CD4-positive, alpha-beta T cell (primary cell): ENCODE data around the gene CHCHD5. TPM values are rescaled to one million over a fixed set of nuclear protein-coding genes. Genes with fewer than 3 reads are reported as not detected.

Experiments used
- ATAC-seq: fragments of 200-7000 bp; cut with Tn5 transposase; one replicate; pipeline ENCODE4 v1.10.0; 2022; ENCODE audit warnings: mild to moderate bottlenecking; ENCODE audit not compliant: poor library complexity
- CTCF ChIA-PET: fragments of 350-600 bp; sonication (Branson Sonifier 250); formaldehyde crosslinking; loops from one replicate; lab custom pipeline; 2021; ENCODE audit warnings: antibody characterized with exemption, inconsistent platforms; lab: Charles Lee
- POLR2A ChIA-PET: fragments of 350-600 bp; sonication (Branson Sonifier 250); formaldehyde crosslinking; loops from one replicate; lab custom pipeline; 2021; ENCODE audit warnings: antibody characterized with exemption, inconsistent platforms; lab: Charles Lee
- DNase-seq, 14 experiments: peaks; one replicate each; pipeline ENCODE4 v3.0.0-alpha.2; 2013 to 2020; ENCODE audit warnings: mixed read lengths in 2 of 14
- H3K27ac ChIP-seq, 2 donors: one replicate each; pipeline versions ENCODE4 v1.5.1 to v1.7.0; 2013; ENCODE audit warnings: low read length in 2 of 2, low read depth in 1 of 2, mild to moderate bottlenecking in 1 of 2
- H3K27me3 ChIP-seq, 2 experiments: 1 replicate in 1 of 2; 2 replicates in 1 of 2; pipeline versions ENCODE4 v1.6.1 to v1.7.0; 2013; ENCODE audit warnings: low read length in 2 of 2, control low read depth in 1 of 2, mild to moderate bottlenecking in 1 of 2, moderate library complexity in 1 of 2; ENCODE audit not compliant: insufficient read depth in 2 of 2, control insufficient read depth in 1 of 2
- H3K36me3 ChIP-seq: one replicate; pipeline ENCODE4 v1.6.1; 2013; ENCODE audit warnings: low read length, control low read depth; ENCODE audit not compliant: insufficient read depth
- H3K4me1 ChIP-seq: one replicate; pipeline ENCODE4 v1.6.1; 2013; ENCODE audit warnings: low read length, control low read depth; ENCODE audit not compliant: insufficient read depth
- H3K4me3 ChIP-seq: one replicate; pipeline ENCODE4 v1.5.1; 2013; ENCODE audit warnings: mild to moderate bottlenecking, low read length, moderate library complexity
- H3K9me3 ChIP-seq, 2 experiments: 1 replicate in 1 of 2; 2 replicates in 1 of 2; pipeline versions ENCODE4 v1.6.1 to v1.7.0; 2013; ENCODE audit warnings: low read length in 2 of 2, mild to moderate bottlenecking in 2 of 2, control low read depth in 1 of 2, moderate library complexity in 1 of 2; ENCODE audit not compliant: control insufficient read depth in 1 of 2, insufficient read depth in 1 of 2
- H3K27ac Mint-ChIP-seq: one replicate; pipeline ENCODE4 v1.8.0; 2020; ENCODE audit warnings: mixed read lengths
- H3K27me3 Mint-ChIP-seq: one replicate; pipeline ENCODE4 v1.8.0; 2021; ENCODE audit warnings: mixed read lengths
- H3K36me3 Mint-ChIP-seq: one replicate; pipeline ENCODE4 v1.8.0; 2021; ENCODE audit warnings: low read depth, mixed read lengths
- H3K4me1 Mint-ChIP-seq: one replicate; pipeline ENCODE4 v1.8.0; 2021; ENCODE audit warnings: low read depth, mixed read lengths
- H3K4me3 Mint-ChIP-seq: one replicate; pipeline ENCODE4 v1.8.0; 2020; ENCODE audit warnings: mild to moderate bottlenecking, mixed read lengths
- H3K9me3 Mint-ChIP-seq: one replicate; pipeline ENCODE4 v1.8.0; 2020; ENCODE audit warnings: mixed read lengths
- intact Hi-C, 2 experiments: fragments of 100-400 bp; cut with DNase I in 1 of 2; cut with micrococcal nuclease in 1 of 2; formaldehyde crosslinking; loops; one replicate each; pipeline versions ENCODE4 v1.15.1 to v1.9.0; 2023 to 2025; cut with DNase I, micrococcal nuclease
- total RNA-seq, 174 experiments: library from RNA in 2 of 174; stranded (reverse) in 2 of 174; gene quantifications; one replicate each; pipeline ENCODE4 v1.2.3 and lab custom pipeline; 2021 to 2026
- TF ChIP-seq, protein P1 (sequence below): fragments of 200-600 bp; IDR thresholded peaks from one replicate; pipeline ENCODE4 v1.8.0; 2022; ENCODE audit warnings: antibody characterized with exemption, mild to moderate bottlenecking

CHCHD5 gene
- total RNA-seq, 2 experiments from 2014 or later: 13.4 to 14.3 TPM

DNA sequence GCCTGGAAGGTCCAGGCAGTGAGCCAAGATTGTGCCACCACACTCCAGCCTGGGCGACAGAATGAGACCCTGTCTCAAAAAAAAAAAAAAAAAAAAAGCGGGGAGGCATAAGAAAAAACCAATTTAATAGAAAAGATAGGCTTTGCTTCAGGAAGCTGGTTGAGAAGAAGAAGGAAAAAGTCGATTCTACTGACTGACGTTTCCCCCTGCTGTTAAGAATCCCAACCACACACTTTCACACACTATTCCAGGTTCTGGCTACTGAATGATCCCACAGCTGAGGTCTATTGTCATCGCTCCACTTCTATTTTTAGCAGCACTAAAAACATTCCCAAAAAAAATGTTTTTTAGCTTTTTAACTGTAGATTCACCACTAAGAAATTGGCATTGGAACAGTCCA, 6.7 kb upstream of the CHCHD5 start:
- DNase-seq (no peak), ATAC-seq (no peak)
- Histone ChIP-seq H3K36me3 (peaks cover 37% of the 10 kb centered on the region), H3K4me1 (peaks cover 4% of the 10 kb centered on the region), H3K4me3 (no peak overlapping the region), H3K9me3 (no peaks in the 10 kb centered on the region), H3K27me3 (no peaks in the 10 kb centered on the region), H3K27ac (no peak overlapping the region)
- no peaks in the 10 kb centered on the region for H3K27me3 Mint-ChIP-seq
- intact Hi-C loops: no loop called here
- peaks cover 43% of the 10 kb centered on the region for H3K36me3 Mint-ChIP-seq
- peaks cover 8% of the 10 kb centered on the region for H3K4me1 Mint-ChIP-seq
- H3K9me3 Mint-ChIP-seq: no peaks in the 10 kb centered on the region
- no peak overlapping the region for H3K4me3 Mint-ChIP-seq
- ChIA-PET POLR2A (no interaction called here), CTCF (no interaction called here)
- TF ChIP-seq, protein P1, sequence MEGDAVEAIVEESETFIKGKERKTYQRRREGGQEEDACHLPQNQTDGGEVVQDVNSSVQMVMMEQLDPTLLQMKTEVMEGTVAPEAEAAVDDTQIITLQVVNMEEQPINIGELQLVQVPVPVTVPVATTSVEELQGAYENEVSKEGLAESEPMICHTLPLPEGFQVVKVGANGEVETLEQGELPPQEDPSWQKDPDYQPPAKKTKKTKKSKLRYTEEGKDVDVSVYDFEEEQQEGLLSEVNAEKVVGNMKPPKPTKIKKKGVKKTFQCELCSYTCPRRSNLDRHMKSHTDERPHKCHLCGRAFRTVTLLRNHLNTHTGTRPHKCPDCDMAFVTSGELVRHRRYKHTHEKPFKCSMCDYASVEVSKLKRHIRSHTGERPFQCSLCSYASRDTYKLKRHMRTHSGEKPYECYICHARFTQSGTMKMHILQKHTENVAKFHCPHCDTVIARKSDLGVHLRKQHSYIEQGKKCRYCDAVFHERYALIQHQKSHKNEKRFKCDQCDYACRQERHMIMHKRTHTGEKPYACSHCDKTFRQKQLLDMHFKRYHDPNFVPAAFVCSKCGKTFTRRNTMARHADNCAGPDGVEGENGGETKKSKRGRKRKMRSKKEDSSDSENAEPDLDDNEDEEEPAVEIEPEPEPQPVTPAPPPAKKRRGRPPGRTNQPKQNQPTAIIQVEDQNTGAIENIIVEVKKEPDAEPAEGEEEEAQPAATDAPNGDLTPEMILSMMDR: no peak
- no peak overlapping the region for H3K27ac Mint-ChIP-seq

DNA sequence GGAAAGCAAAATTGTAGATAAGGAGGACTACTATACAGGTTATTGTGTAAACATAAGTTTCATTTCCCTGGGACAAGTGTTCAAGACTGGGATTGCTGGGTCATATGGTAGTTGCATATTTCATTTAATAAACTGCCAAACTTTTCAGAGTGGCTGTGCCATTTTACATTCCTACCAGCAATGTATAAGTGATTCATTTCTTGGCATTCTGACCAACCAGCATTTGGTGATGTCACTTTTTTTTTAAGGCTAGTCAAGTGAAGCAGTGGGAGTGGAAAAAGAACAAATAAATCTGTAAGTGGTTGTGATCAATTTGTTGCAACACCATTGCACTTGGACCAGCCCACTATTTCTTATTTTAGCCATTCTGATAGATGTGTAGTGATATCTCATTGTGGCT, 5.2 kb upstream of the CHCHD5 start:
- Mint-ChIP-seq H3K27me3 (no peaks in the 10 kb centered on the region), H3K4me1 (peaks cover 19% of the 10 kb centered on the region), H3K27ac (no peak overlapping the region), H3K9me3 (no peaks in the 10 kb centered on the region), H3K4me3 (no peak overlapping the region), H3K36me3 (peaks cover 32% of the 10 kb centered on the region)
- ATAC-seq (no peak), DNase-seq (no peak)
- peaks cover 26% of the 10 kb centered on the region for H3K36me3 ChIP-seq
- intact Hi-C loops: no loop called here
- TF ChIP-seq, protein P1: no peak
- H3K4me3 ChIP-seq: no peak overlapping the region
- ChIA-PET CTCF (no interaction called here), POLR2A (no interaction called here)
- peaks cover 11% of the 10 kb centered on the region for H3K4me1 ChIP-seq
- H3K27ac ChIP-seq: no peak overlapping the region
- H3K27me3 ChIP-seq: no peaks in the 10 kb centered on the region
- peaks cover 0 to 4% of the 10 kb centered on the region in 2 experiments for H3K9me3 ChIP-seq

DNA sequence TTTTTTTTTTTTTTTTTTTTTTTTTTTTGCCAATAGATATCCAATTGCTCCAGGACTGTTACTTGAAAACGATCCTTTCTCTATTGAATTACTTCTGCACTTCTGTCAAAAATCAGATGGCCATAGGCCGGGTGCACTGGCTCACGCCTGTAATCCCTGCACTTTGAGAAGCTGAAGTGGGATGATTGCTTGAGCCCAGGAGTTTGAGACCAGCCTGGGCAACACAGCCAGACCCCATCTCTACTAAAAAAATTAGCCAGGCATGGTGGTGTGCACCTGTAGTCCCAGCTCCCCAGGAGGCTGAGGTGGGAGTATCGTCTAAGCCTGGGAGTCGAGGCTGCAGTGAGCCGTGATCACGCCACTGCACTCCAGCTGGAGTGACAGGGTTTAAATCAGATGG, 4.3 kb upstream of the CHCHD5 start:
- H3K27ac Mint-ChIP-seq: no peak overlapping the region
- no peak overlapping the region for H3K27ac ChIP-seq
- TF ChIP-seq, protein P1: no peak
- peaks cover 28% of the 10 kb centered on the region for H3K4me1 Mint-ChIP-seq
- H3K27me3 ChIP-seq: no peaks in the 10 kb centered on the region
- H3K9me3 Mint-ChIP-seq: no peaks in the 10 kb centered on the region
- no peak for ATAC-seq
- CTCF ChIA-PET: no interaction called here
- peaks cover 32% of the 10 kb centered on the region for H3K36me3 Mint-ChIP-seq
- intact Hi-C loops: loop anchor here (5.0 to 10.0 kb wide), 5 partner anchors 308 to 693 kb away; partner anchors contain the start of gene TMEM87B (in 1 of the 2)
- peaks cover 19% of the 10 kb centered on the region for H3K4me1 ChIP-seq
- DNase-seq: no peak
- H3K9me3 ChIP-seq: peaks cover 0 to 4% of the 10 kb centered on the region in 2 experiments
- POLR2A ChIA-PET: no interaction called here
- H3K27me3 Mint-ChIP-seq: no peaks in the 10 kb centered on the region
- peaks cover 17% of the 10 kb centered on the region for H3K36me3 ChIP-seq
- no peak overlapping the region for H3K4me3 ChIP-seq
- H3K4me3 Mint-ChIP-seq: no peak overlapping the region
